Measurements from ENCODE around the gene ZFP37.
"Not testable (repeated sequence)": the region's sequence is repeated elsewhere in the genome, so short reads cannot be mapped to it uniquely, and the experiment has no call there.

The ZFP37 gene

GRCh38 chr9:113056191-113057106 lies at the start of gene ZFP37:
TSS of gene ZFP37 (minus strand) at chr9:113056724. CDS start at chr9:113056688, 36 bp downstream.
- peak; percentile 95 for DNase-seq

- DNase-seq = not testable (repeated sequence)
Observed at GRCh38 chr9:113105345-113105744, 48.8 kb upstream of the ZFP37 start.

GRCh38 chr9:113095561-113095960 lies 39.0 kb upstream of the ZFP37 start:
- no peak for DNase-seq

- not testable (repeated sequence) for DNase-seq
Observed at GRCh38 chr9:113089924-113090323, 33.4 kb upstream of the ZFP37 start.

GRCh38 chr9:113089143-113089505 lies 32.6 kb upstream of the ZFP37 start:
- DNase-seq = not testable (repeated sequence)

GRCh38 chr9:113088456-113089142 lies 32.1 kb upstream of the ZFP37 start:
- DNase-seq = not testable (repeated sequence)

- DNase-seq = peak; percentile 2
Observed at GRCh38 chr9:113062932-113063310, 6.4 kb upstream of the ZFP37 start.

- not testable (repeated sequence) for DNase-seq
Observed at GRCh38 chr9:113062256-113062931, 5.9 kb upstream of the ZFP37 start.

- DNase-seq = peak; percentile 2
Observed at GRCh38 chr9:113061072-113061850, 4.7 kb upstream of the ZFP37 start.

GRCh38 chr9:113059581-113060284 lies 3.2 kb upstream of the ZFP37 start:
- peak; percentile 8 for DNase-seq

GRCh38 chr9:113057193-113057592 lies 669 bp upstream of the ZFP37 start:
- no peak for DNase-seq

GRCh38 chr9:113042884-113043657 lies 13.5 kb downstream of the ZFP37 start:
- no peak for DNase-seq

GRCh38 chr9:113026200-113026599 lies 30.3 kb downstream of the ZFP37 start:
- DNase-seq = no peak

- no peak for DNase-seq
Observed at GRCh38 chr9:113018247-113018646, 38.3 kb downstream of the ZFP37 start.

GRCh38 chr9:113012492-113012891 lies 44.0 kb downstream of the ZFP37 start:
- no peak for DNase-seq

GRCh38 chr9:113011911-113012381 lies 44.6 kb downstream of the ZFP37 start, which contains the start of gene ZNF883:
TSS of gene ZNF883 (minus strand) at chr9:113012192.
- peak; percentile 56 for DNase-seq

- no peak for DNase-seq
Observed at GRCh38 chr9:113005777-113006176, 50.7 kb downstream of the ZFP37 start.

- DNase-seq = no peak
Observed at GRCh38 chr9:112997236-112997941, 59.1 kb downstream of the ZFP37 start.
